Parathyroid adenoma (tissue), 2 donors: ENCODE measurements around the gene ALG3.

Experiments
- H2AFZ ChIP-seq: fragments of 300-600 bp; sonication (generic); one replicate; pipeline ENCODE4 v1.7.0; 2017; ENCODE audit warnings: antibody characterized with exemption, mild to moderate bottlenecking
- H3K27ac ChIP-seq: fragments of 300-600 bp; sonication (generic); one replicate; pipeline ENCODE4 v1.7.0; 2017
- H3K27me3 ChIP-seq: fragments of 300-600 bp; sonication (generic); one replicate; pipeline ENCODE4 v1.7.0; 2017; ENCODE audit warnings: low read length; ENCODE audit not compliant: control insufficient read depth, insufficient read depth
- H3K36me3 ChIP-seq: fragments of 300-600 bp; sonication (generic); one replicate; pipeline ENCODE4 v1.7.0; 2017; ENCODE audit warnings: low read length; ENCODE audit not compliant: control insufficient read depth, insufficient read depth
- H3K4me1 ChIP-seq: fragments of 300-600 bp; sonication (generic); one replicate; pipeline ENCODE4 v1.7.0; 2017; ENCODE audit warnings: control low read depth
- H3K4me2 ChIP-seq: fragments of 300-600 bp; sonication (generic); one replicate; pipeline ENCODE4 v1.7.0; 2017; ENCODE audit warnings: low read length
- H3K4me3 ChIP-seq: fragments of 300-600 bp; sonication (generic); one replicate; pipeline ENCODE4 v1.7.0; 2017; ENCODE audit warnings: low read depth, low read length
- H3K79me2 ChIP-seq: fragments of 300-600 bp; sonication (generic); one replicate; pipeline ENCODE4 v1.7.0; 2017; ENCODE audit warnings: control low read depth
- H3K9ac ChIP-seq: fragments of 300-600 bp; sonication (generic); one replicate; pipeline ENCODE4 v1.7.0; 2017; ENCODE audit warnings: mild to moderate bottlenecking
- H3K9me3 ChIP-seq: fragments of 300-600 bp; sonication (generic); one replicate; pipeline ENCODE4 v1.7.0; 2017; ENCODE audit warnings: low read length; ENCODE audit not compliant: control insufficient read depth
- TF ChIP-seq, protein P1 (sequence below): fragments of 300-600 bp; sonication (generic); IDR thresholded peaks from one replicate; pipeline ENCODE4 v1.7.0; 2017; ENCODE audit warnings: antibody characterized with exemption, mild to moderate bottlenecking
- donor health status: primary hyperparathyroidism.

ALG3 gene

DNA sequence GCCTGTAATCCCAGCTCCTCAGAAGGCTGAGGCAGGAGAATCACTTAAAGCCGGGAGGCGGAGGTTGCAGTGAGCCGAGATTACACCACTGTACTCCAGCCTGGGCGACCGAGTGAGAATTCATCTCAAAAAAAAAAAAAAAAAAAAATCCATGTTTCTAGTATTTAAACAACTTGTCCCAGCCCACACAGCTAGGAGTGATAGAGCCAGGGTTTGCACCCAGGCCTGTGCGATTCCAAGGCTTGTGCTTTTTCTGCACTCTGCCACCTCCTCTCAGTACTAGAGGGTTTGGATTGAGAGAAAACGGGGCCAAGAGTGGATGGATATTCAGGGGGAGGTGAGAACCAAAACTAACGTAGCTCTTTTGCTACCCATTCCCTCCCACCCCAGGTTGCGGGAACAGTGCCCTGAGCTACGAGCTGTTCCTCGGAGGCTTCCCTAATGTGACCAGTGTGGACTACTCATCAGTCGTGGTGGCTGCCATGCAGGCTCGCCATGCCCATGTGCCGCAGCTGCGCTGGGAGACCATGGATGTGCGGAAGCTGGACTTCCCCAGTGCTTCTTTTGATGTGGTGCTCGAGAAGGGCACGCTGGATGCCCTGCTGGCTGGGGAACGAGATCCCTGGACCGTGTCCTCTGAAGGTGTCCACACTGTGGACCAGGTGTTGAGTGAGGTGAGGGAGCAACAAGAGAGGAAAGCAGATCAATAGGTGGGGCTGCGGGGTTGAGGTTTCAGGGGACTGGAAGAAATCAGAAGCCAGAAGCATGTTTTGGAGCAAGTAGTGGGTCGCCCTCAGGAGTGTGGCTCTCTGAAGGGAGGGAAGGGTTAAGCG, 8.5 kb upstream of the ALG3 start:
- no peak overlapping the region for H3K9ac ChIP-seq
- no peak overlapping the region for H2AFZ ChIP-seq
- H3K4me1 ChIP-seq: peaks cover 5% of the 10 kb centered on the region
- peaks cover 4% of the 10 kb centered on the region for H3K27me3 ChIP-seq
- no peaks in the 10 kb centered on the region for H3K9me3 ChIP-seq
- H3K27ac ChIP-seq: no peak overlapping the region
- H3K4me2 ChIP-seq: no peak overlapping the region
- H3K4me3 ChIP-seq: no peak overlapping the region
- TF ChIP-seq, protein P1, sequence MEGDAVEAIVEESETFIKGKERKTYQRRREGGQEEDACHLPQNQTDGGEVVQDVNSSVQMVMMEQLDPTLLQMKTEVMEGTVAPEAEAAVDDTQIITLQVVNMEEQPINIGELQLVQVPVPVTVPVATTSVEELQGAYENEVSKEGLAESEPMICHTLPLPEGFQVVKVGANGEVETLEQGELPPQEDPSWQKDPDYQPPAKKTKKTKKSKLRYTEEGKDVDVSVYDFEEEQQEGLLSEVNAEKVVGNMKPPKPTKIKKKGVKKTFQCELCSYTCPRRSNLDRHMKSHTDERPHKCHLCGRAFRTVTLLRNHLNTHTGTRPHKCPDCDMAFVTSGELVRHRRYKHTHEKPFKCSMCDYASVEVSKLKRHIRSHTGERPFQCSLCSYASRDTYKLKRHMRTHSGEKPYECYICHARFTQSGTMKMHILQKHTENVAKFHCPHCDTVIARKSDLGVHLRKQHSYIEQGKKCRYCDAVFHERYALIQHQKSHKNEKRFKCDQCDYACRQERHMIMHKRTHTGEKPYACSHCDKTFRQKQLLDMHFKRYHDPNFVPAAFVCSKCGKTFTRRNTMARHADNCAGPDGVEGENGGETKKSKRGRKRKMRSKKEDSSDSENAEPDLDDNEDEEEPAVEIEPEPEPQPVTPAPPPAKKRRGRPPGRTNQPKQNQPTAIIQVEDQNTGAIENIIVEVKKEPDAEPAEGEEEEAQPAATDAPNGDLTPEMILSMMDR: no peak
- no peaks in the 10 kb centered on the region for H3K36me3 ChIP-seq
- H3K79me2 ChIP-seq: no peaks in the 10 kb centered on the region

DNA sequence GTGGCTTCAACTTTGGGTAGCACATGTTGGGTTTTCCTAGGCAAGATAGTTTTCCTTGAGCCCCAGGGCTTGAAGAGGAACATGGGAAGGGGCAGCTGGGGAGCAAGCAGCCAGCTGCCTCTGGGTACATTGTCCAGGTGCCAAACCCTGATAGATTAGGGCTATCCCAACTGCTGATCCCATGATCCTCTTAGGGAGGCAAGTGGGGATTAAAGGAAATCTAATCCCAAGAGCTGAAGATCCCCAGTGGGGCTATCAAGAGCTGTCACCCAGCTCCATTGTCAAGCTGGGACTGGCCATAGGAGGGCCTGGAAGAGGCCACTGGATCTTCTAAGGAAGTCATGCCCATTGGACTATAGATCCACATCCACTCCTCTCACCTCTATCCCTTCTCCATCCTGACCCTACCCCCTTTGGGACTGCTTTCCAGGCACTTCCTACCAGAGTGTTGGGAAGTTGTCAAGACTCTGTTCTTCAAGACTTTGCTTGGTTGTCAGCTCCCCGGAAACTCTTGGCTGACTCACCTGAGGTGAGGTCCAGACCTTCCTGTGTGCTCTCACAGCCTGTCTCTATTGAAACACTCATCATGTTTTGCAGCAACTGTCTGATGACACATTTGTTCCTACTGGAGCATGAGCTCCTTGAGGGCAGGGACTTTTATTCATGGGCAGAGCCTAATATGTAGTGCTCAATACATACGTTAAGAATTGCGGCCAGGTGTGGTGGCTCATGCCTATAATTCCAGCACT, 6.7 kb upstream of the ALG3 start:
- H3K79me2 ChIP-seq: no peaks in the 10 kb centered on the region
- no peak overlapping the region for H2AFZ ChIP-seq
- peaks cover 2% of the 10 kb centered on the region for H3K4me1 ChIP-seq
- no peaks in the 10 kb centered on the region for H3K9me3 ChIP-seq
- TF ChIP-seq, protein P1: no peak
- H3K27ac ChIP-seq: no peak overlapping the region
- no peak overlapping the region for H3K4me3 ChIP-seq
- no peaks in the 10 kb centered on the region for H3K27me3 ChIP-seq
- H3K9ac ChIP-seq: no peak overlapping the region
- H3K4me2 ChIP-seq: no peak overlapping the region
- H3K36me3 ChIP-seq: no peaks in the 10 kb centered on the region

DNA sequence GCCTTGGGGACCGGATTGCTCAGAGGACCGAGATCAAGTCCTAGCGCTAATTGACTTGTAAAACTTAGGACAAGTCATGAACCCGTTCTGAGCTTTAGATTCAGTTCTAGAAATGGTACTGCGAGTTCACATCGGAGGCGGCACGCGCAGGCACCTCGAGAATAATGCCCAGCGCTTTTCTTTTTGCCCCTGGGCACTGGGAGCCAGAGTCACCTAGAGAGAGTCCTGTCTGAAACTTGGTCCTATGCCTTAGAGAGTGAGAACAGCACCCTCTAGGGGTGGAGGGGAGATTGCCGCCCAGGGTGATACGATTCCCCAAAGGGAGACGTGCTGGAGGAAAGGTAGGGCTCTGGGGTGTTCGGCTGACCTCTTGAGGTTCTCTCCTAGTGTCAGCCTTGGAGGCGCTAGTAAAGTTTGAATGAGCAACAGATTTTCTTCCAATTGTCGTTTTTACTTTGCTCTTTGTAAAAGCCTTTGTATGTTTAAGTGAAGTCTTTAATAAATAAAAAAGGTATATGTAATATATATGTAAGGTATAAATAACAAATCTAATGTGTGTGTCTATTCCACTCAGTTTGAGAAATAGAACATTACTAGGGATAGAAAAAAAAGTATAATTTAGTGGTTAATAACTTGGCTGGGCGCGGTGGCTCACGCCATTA, 1.5 kb upstream of the ALG3 start:
- no peaks in the 10 kb centered on the region for H3K4me1 ChIP-seq
- H3K9ac ChIP-seq: no peak overlapping the region
- H3K27ac ChIP-seq: peak overlapping the region; percentile 82
- no peaks in the 10 kb centered on the region for H3K79me2 ChIP-seq
- no peaks in the 10 kb centered on the region for H3K36me3 ChIP-seq
- peak overlapping the region; percentile 90 for H3K4me2 ChIP-seq
- TF ChIP-seq, protein P1: peak; percentile 97
- no peaks in the 10 kb centered on the region for H3K27me3 ChIP-seq
- peak overlapping the region; percentile 71 for H3K4me3 ChIP-seq
- no peaks in the 10 kb centered on the region for H3K9me3 ChIP-seq
- peak overlapping the region; percentile 88 for H2AFZ ChIP-seq

DNA sequence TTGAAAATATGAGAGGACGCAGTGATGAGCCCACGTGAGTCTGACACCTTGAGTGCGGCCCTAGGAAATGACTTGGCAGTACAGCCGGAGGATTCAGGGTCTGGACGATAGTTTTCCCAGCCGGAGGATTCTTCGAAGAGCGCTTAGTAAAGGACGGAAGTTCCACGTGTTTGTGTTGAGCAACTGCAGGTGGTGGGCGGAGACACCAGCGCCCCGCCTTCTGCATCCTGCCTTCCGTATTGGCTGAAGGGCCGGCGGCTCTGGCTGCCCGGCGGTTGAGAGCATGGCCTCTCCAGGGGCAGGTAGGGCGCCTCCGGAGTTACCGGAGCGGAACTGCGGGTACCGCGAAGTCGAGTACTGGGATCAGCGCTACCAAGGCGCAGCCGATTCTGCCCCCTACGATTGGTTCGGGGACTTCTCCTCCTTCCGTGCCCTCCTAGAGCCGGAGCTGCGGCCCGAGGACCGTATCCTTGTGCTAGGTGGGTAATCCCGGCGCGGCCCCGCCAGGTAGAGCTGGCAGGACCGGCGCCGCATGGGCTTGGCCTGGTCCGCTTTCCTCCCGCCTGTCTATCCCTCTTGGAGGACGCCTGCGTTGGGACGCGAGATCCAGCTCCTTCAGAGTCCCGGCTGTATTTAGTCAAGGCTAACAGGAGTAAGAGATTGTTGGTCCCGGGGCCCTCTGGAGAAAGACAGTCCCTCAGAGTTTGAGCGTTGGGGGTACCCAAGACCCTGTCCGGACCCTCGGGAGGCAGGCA, 827 bp upstream of the ALG3 start, which contains the start of gene EEF1AKMT4:
Gene EEF1AKMT4 (plus strand): TSS at position 261 of the 755 bp plus-strand sequence. CDS start 23 bp downstream, at position 284.
- Histone ChIP-seq H3K4me3 (peak within 1 kb of the TSS; percentile 71), H3K9me3 (no peaks in the 10 kb centered on the region), H3K79me2 (no peaks in the 10 kb centered on the region), H3K9ac (no peak within 1 kb of the TSS), H3K4me1 (no peaks in the 10 kb centered on the region), H3K36me3 (no peaks in the 10 kb centered on the region), H2AFZ (peak within 1 kb of the TSS; percentile 88), H3K27me3 (no peaks in the 10 kb centered on the region), H3K27ac (peak within 1 kb of the TSS; percentile 82), H3K4me2 (peak within 1 kb of the TSS; percentile 90)
- TF ChIP-seq, protein P1: no peak
